Ovary (tissue), 9 donors: ENCODE data around the gene EML1. TPM values are rescaled to one million over a fixed set of nuclear protein-coding genes. Genes with fewer than 3 reads are reported as not detected.
A peak's percentile ranks its signal among the peaks of the same experiment; 100 is the strongest.

Experiments used
- DNase-seq, 5 donors: peaks; one replicate each; pipeline ENCODE4 v3.0.0-alpha.2; 2019 to 2020
- H3K27ac ChIP-seq, 2 donors: fragments of 200-600 bp; one replicate each; pipeline versions ENCODE4 v1.5.1 to v1.8.0; 2019 to 2022
- H3K27me3 ChIP-seq: fragments of 200-600 bp; one replicate; pipeline ENCODE4 v1.8.0; 2022
- H3K36me3 ChIP-seq: fragments of 200-600 bp; sonication (generic); one replicate; pipeline ENCODE4 v1.5.1; 2019
- H3K4me1 ChIP-seq: one replicate; pipeline ENCODE4 v1.8.1; 2013; ENCODE audit warnings: mild to moderate bottlenecking, moderate library complexity; ENCODE audit not compliant: insufficient read depth
- H3K4me3 ChIP-seq: fragments of 200-600 bp; sonication (generic); one replicate; pipeline ENCODE4 v1.5.1; 2017
- H3K9me3 ChIP-seq, 2 donors: fragments of 200-600 bp in 1 of 2; sonication (generic) in 1 of 2; one replicate each; pipeline versions ENCODE4 v1.5.1 to v1.8.1; 2013 to 2019; ENCODE audit warnings: mild to moderate bottlenecking in 1 of 2, moderate library complexity in 1 of 2
- CTCF ChIP-seq, 3 donors: fragments of 450-650 bp in 2 of 3; fragments of 200-600 bp in 1 of 3; IDR thresholded peaks; one replicate each; pipeline versions ENCODE4 v1.5.1 to v1.8.0; 2016 to 2022; ENCODE audit warnings: antibody characterized with exemption in 3 of 3, mild to moderate bottlenecking in 1 of 3
- EP300 ChIP-seq: sonication (generic); formaldehyde crosslinking; IDR thresholded peaks from one replicate; pipeline ENCODE4 v1.6.1; 2017; ENCODE audit warnings: antibody characterized with exemption
- POLR2A ChIP-seq: fragments of 450-650 bp; IDR thresholded peaks from one replicate; pipeline ENCODE4 v1.6.1; 2017; ENCODE audit warnings: antibody characterized with exemption, mild to moderate bottlenecking, moderate library complexity
- WGBS, 3 donors: extraction: QIAGEN DNeasy Blood & Tissue Kit in 1 of 3; methylation state at CpG; one replicate each; pipeline versions ENCODE4 v1.1.5 to v1.1.7; 2013 to 2017; 5-methylcytosine and 5-hydroxymethylcytosine counted together
- intact Hi-C, 4 donors: fragments of 100-400 bp; cut with DNase I; formaldehyde crosslinking; loops; one replicate each; pipeline versions ENCODE4 v1.11.0 to v1.15.1; 2022 to 2023
- polyA plus RNA-seq, 2 donors: library from polyadenylated mRNA; stranded (reverse); fragments of 200-250 nt in 1 of 2; fragments of 350-450 nt in 1 of 2; fragmentation: Illumina TruSeq in 1 of 2; extraction: RNeasy Lipid Tissue Mini Kit (QIAGEN cat#74804) in 1 of 2; gene quantifications; one replicate each; pipeline ENCODE4 v1.2.3, GENCODE V29; 2013 to 2014
- total RNA-seq, 7 donors: library from RNA; depleted of rRNA in 2 of 7; stranded (reverse); fragments of >200 nt in 2 of 7; fragmentation: NEBNext Ultra II Directional in 3 of 7; extraction: Animal tissue kit (Norgen Biotek cat#: 25700) in 3 of 7; gene quantifications; one replicate each; pipeline versions ENCODE4 v1.1.0 to v1.2.4, GENCODE V29; 2016 to 2023
- donor health status: DM: no; HTN: no; CAD: no; lungs with moderate emphysema.
- donor health status: DM: no; HTN: no; CAD: no.
- donor health status: Bipolar disorder and iron deficiency.
- donor health status: DM: yes; HTN: yes; CAD: no.
- donor health status: DM: no; HTN: no; CAD: no.
- donor health status: DM: yes; HTN: yes; CAD: no.

EML1 gene
- total and polyA plus RNA-seq, 9 donors, result 4.4 to 22.3 (median 9.8) TPM

GRCh38 chr14:99976681-99977080 lies 183.5 kb downstream of the EML1 start:
- H3K4me3 ChIP-seq, result no peak overlapping the region
- intact Hi-C loops, result loop anchor here in 2 of 4 donors (10.0 kb wide), 1 partner anchor 218 kb away; no protein-coding TSS in a partner anchor
- no peaks in the 10 kb centered on the region for H3K27me3 ChIP-seq
- H3K27ac ChIP-seq, result no peak overlapping the region
- no peaks in the 10 kb centered on the region for H3K36me3 ChIP-seq
- no peak for TF ChIP-seq CTCF (IDR thresholded peaks at IDR 0.05)
- TF ChIP-seq EP300, result no peak
- no peak for TF ChIP-seq POLR2A
- DNase-seq, result no peak
- 87 to 90% (median 88%) methylated on average over 3 of the region's 3 CpGs for WGBS, 3 donors
- peaks cover 0 to 3% of the 10 kb centered on the region in 2 donors for H3K9me3 ChIP-seq
- H3K4me1 ChIP-seq, result no peaks in the 10 kb centered on the region

- Histone ChIP-seq H3K36me3 (no peaks in the 10 kb centered on the region), H3K27me3 (no peaks in the 10 kb centered on the region), H3K9me3 (no peaks in the 10 kb centered on the region), H3K27ac (no peak overlapping the region), H3K4me1 (no peaks in the 10 kb centered on the region), H3K4me3 (no peak overlapping the region)
- intact Hi-C loops, result loop anchor here (10.0 kb wide), 4 partner anchors 125 to 395 kb away; partner anchors contain the start of gene WDR25 (in 1 of the 4)
- WGBS, 3 donors, result 77 to 84% (median 84%) methylated on average over 7 of the region's 7 CpGs
- no peak for DNase-seq
- TF ChIP-seq CTCF (IDR thresholded peaks at IDR 0.05) (no peak), EP300 (no peak), POLR2A (no peak)
Observed at GRCh38 chr14:99980299-99980698, 187.1 kb downstream of the EML1 start.

DNA sequence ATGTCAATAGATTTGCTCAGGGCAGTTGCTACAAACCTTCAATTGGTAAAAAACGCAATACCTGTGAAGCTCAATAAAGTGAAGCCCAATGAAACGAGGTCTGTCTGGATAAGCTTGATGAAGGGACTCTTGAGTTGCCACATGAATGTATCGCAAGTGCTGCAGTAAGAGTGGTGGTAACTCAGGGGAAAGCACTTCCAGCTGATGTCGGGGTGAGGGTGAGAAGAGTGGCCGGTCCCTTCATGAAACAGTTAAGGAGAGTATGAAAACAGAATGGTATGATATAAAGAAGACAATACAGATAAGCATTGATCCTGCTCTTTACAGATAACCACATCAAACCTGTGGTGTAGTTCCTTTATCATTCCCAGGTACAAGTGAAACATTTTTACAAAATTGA lies 188.6 kb downstream of the EML1 start:
- no peak overlapping the region for H3K27ac ChIP-seq
- no peaks in the 10 kb centered on the region for H3K36me3 ChIP-seq
- no peaks in the 10 kb centered on the region for H3K9me3 ChIP-seq
- no peak overlapping the region for H3K4me3 ChIP-seq
- intact Hi-C loops, result loop anchor here (2.0 to 10.0 kb wide), 5 partner anchors 123 to 393 kb away; partner anchors contain the start of gene WDR25 (in 1 of the 4)
- 73 to 81% (median 75%) methylated on average over 5 of the region's 5 CpGs for WGBS, 3 donors
- no peak for DNase-seq
- no peaks in the 10 kb centered on the region for H3K4me1 ChIP-seq
- no peaks in the 10 kb centered on the region for H3K27me3 ChIP-seq
- TF ChIP-seq CTCF (IDR thresholded peaks at IDR 0.05) (no peak), EP300 (no peak), POLR2A (no peak)

DNA sequence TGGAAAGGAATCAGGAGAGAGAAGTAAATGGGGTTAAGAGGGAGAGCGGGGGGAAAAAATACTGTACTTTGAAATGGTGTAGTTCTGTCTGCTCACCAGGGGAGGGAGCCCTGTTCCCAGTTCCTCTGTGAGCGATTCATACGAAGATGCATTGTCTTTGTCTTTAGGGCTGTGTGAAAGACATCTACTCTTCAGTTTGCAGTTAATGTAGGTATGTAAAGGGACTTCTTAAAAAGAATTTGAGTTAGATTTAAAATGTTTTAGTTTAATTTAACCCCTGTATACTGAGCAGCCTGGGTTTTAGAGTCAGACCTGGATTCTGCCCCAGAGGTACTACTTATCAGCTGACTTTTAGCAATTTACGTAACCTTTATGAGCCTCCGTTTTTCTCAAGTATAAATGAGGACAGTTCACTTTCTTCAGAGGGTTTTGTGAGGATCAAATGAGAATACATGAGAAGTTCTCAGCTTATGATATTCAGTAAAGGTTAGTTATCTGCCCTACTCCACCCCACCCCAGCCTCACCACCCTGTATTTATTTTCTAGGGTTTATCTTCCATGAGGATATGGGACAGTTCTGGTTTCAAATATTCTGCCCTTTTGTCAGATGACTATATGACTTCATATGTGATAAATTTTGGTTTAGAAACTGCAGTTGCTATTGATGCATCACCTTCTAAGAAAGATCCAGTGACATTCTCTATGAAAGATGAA lies 189.5 kb downstream of the EML1 start:
- H3K4me3 ChIP-seq, result no peak overlapping the region
- H3K27ac ChIP-seq, result no peak overlapping the region
- H3K4me1 ChIP-seq, result no peaks in the 10 kb centered on the region
- H3K36me3 ChIP-seq, result no peaks in the 10 kb centered on the region
- H3K27me3 ChIP-seq, result no peaks in the 10 kb centered on the region
- peak in 4 of 5 donors; percentile 52 to 61 (median 53) for DNase-seq
- intact Hi-C loops, result loop anchor here (2.0 to 10.0 kb wide), 5 partner anchors 122 to 392 kb away; partner anchors contain the start of gene WDR25 (in 1 of the 4)
- H3K9me3 ChIP-seq, result no peaks in the 10 kb centered on the region
- TF ChIP-seq CTCF (IDR thresholded peaks at IDR 0.05), result peak; percentile 76 to 85 (median 82)
- TF ChIP-seq EP300, result no peak
- TF ChIP-seq POLR2A, result no peak
- 25 to 30% (median 27%) methylated on average over 5 of the region's 5 CpGs for WGBS, 3 donors
